ENCODE measurements around the gene HMGN1.

The HMGN1 gene

DNA sequence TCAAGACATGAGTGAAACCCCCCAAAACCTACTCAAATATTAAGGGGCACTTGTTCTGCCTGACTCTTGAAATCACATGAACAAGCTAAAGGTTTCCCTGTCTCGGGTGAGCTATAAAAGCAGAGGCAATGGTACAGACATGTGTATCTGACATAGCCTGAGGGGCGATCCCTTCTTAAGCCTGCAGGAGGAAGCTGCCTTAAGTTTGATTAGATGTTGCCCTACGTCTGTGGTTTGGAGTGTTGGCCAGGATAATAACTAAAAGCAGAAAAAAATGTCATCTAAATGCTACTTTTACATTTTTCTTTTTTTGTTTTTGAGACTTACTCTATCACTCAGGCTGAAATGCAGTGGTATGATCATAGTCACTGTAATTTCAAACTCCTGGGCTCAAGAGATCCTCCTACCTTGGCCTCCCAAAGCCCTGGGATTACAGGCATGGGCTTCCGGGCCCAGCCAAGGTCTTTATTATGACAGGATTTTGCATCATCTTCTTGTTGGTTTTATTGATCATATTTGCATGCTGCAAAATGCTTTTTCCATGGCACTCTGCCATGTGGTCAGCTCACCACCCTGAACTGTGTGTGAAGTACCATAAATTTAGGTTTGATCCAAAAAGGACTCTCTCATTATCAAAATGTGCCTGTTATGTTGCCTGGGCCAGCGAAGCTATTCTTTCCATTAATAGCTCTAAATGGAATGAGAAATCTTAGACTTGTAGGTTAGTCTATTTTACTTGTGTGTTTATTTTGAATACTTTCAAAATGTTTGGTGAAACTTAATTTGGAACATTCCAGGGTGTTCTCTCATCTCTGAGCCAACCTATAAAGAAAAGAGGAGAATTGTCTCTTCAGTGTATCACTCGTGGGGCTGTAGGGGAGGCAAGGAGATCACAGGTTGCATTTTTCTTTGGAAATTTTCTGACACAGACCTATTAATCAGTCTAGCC is 15.0 kb upstream of the HMGN1 start:
- TF ChIP-seq POLR2AphosphoS5 (IDR thresholded peaks at IDR 0.05; ENCODE audit: low read depth, low read length) (no peak), TAF1 (IDR thresholded peaks at IDR 0.05; ENCODE audit: borderline replicate concordance, insufficient read depth, low read length) (no peak), SIN3A (IDR thresholded peaks at IDR 0.05; ENCODE audit: borderline replicate concordance, insufficient read depth, low read length) (no peak), FOXP2 (optimal IDR thresholded peaks at IDR 0.05; ENCODE audit: borderline replicate concordance, extremely low read depth, extremely low read length, insufficient read depth) (no peak)
- TF ChIP-seq, protein P1, sequence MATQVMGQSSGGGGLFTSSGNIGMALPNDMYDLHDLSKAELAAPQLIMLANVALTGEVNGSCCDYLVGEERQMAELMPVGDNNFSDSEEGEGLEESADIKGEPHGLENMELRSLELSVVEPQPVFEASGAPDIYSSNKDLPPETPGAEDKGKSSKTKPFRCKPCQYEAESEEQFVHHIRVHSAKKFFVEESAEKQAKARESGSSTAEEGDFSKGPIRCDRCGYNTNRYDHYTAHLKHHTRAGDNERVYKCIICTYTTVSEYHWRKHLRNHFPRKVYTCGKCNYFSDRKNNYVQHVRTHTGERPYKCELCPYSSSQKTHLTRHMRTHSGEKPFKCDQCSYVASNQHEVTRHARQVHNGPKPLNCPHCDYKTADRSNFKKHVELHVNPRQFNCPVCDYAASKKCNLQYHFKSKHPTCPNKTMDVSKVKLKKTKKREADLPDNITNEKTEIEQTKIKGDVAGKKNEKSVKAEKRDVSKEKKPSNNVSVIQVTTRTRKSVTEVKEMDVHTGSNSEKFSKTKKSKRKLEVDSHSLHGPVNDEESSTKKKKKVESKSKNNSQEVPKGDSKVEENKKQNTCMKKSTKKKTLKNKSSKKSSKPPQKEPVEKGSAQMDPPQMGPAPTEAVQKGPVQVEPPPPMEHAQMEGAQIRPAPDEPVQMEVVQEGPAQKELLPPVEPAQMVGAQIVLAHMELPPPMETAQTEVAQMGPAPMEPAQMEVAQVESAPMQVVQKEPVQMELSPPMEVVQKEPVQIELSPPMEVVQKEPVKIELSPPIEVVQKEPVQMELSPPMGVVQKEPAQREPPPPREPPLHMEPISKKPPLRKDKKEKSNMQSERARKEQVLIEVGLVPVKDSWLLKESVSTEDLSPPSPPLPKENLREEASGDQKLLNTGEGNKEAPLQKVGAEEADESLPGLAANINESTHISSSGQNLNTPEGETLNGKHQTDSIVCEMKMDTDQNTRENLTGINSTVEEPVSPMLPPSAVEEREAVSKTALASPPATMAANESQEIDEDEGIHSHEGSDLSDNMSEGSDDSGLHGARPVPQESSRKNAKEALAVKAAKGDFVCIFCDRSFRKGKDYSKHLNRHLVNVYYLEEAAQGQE (IDR thresholded peaks at IDR 0.05; ENCODE audit: insufficient read depth in 1 of 2, low read depth in 2 of 2, low read length in 2 of 2): no peak

DNA sequence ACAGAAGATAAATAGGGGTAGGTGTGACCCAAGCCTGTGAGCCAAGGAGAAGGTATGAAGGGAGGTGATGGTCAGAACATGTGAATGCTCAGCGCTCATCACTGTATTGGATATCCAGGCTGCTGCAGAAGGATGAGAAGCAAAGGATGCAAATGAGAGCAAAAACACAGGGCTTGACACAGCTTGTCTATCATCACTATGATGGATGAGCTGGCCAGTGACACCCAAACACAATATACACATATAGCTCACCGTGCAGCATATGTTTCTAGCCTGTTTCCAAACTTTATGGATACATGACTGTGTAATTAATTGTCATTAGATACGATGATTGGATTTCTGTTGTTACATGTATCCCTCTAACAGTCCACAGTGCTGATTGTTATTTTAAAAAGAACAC is 13.8 kb upstream of the HMGN1 start:
- TF ChIP-seq, protein P1 (IDR thresholded peaks at IDR 0.05; ENCODE audit: insufficient read depth in 1 of 2, low read depth in 2 of 2, low read length in 2 of 2): no peak
- TF ChIP-seq SIN3A (IDR thresholded peaks at IDR 0.05; ENCODE audit: borderline replicate concordance, insufficient read depth, low read length) (no peak), POLR2AphosphoS5 (IDR thresholded peaks at IDR 0.05; ENCODE audit: low read depth, low read length) (no peak), FOXP2 (optimal IDR thresholded peaks at IDR 0.05; ENCODE audit: borderline replicate concordance, extremely low read depth, extremely low read length, insufficient read depth) (no peak), TAF1 (IDR thresholded peaks at IDR 0.05; ENCODE audit: borderline replicate concordance, insufficient read depth, low read length) (no peak)

DNA sequence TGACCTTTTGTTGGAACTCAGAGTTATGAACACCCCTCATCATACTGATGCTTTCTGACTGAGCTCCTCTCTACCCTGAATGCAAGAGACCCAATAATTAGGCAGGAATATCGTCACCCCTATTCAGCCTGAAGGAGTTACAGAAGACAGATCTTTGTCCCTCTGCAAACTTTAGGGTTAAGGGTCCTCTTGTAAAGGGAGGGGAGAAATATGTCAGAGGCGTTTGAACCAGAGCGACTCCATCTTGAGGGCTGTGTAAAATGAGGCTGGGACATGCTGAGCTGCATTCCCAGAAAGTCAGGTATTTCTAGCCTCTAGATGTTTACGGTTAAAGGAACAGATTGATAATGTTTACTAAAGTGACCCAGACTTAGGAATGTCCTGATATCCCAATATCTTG is 10.5 kb upstream of the HMGN1 start:
- TF ChIP-seq FOXP2 (optimal IDR thresholded peaks at IDR 0.05; ENCODE audit: borderline replicate concordance, extremely low read depth, extremely low read length, insufficient read depth) (no peak), TAF1 (IDR thresholded peaks at IDR 0.05; ENCODE audit: borderline replicate concordance, insufficient read depth, low read length) (no peak), POLR2AphosphoS5 (IDR thresholded peaks at IDR 0.05; ENCODE audit: low read depth, low read length) (no peak), SIN3A (IDR thresholded peaks at IDR 0.05; ENCODE audit: borderline replicate concordance, insufficient read depth, low read length) (no peak)
- TF ChIP-seq, protein P1 (IDR thresholded peaks at IDR 0.05; ENCODE audit: insufficient read depth in 1 of 2, low read depth in 2 of 2, low read length in 2 of 2): no peak

DNA sequence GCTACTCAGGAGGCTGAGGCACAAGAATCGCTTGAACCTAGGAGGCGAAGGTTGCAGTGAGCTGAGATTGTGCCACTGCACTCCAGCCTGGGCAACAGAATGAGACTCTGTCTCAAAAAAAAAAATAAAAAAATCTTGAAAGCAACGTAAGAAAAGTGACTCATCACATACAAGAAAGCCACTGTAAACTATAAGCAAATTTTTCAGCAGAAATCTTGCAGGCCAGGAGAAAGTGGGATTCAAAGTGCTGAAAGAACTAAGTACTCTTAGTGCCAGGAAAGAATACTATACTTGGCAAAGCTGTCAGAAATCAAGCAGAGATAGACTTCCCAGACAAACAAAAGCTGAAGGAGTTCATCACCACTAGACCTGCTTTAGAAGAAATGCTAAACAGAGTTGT is 4.4 kb upstream of the HMGN1 start:
- no peak for TF ChIP-seq FOXP2 (optimal IDR thresholded peaks at IDR 0.05; ENCODE audit: borderline replicate concordance, extremely low read depth, extremely low read length, insufficient read depth)
- TF ChIP-seq POLR2AphosphoS5 (IDR thresholded peaks at IDR 0.05; ENCODE audit: low read depth, low read length): no peak
- no peak for TF ChIP-seq SIN3A (IDR thresholded peaks at IDR 0.05; ENCODE audit: borderline replicate concordance, insufficient read depth, low read length)
- TF ChIP-seq, protein P1 (IDR thresholded peaks at IDR 0.05; ENCODE audit: insufficient read depth in 1 of 2, low read depth in 2 of 2, low read length in 2 of 2): no peak
- TF ChIP-seq TAF1 (IDR thresholded peaks at IDR 0.05; ENCODE audit: borderline replicate concordance, insufficient read depth, low read length): no peak
